ENCODE results near the gene IL22RA2.

Gene IL22RA2

GRCh38 chr6:137197684-137198645, 24.5 kb upstream of the IL22RA2 start:
- DNase-seq (ENCODE audit: extremely low read depth in 1 of 2, low read depth in 1 of 2), result no peak

DNA sequence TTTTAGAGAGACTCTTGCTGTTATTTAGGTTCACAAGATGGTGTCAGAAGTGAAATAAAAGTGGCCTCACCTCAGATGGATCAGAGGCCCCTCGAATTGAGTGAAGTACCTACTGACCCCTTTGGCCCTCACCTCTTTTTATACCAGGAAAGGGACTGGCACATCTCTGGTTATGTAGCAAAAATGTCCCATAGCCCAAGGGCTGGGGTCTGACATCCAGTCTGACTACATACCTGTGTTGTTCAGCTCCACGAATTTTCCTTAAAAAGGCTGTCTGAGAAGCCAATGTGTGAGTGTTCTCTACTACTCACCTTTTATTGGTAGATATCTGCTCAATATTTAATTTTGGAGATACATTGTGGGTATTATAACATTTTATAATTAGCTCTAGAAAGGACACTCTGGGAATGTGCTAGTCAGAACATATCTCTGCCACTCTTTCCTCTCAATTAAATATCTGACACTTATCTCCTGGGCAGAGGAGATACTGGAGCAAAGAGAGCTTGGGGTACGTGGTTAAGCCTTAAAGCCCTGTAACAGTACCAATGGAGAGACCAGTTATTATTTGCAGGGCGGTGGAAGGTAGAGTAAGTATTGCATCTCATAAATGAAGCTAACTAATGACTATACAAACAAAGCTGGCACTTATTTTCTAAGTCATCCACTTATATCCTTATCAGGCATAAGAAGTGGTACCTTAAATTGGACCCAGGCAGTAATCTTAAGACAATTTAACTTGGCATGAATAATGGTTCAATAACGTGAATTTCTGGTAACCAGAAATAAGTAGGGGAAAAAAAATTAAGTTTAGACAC, 20.0 kb upstream of the IL22RA2 start:
- DNase-seq (ENCODE audit: extremely low read depth in 1 of 2, low read depth in 1 of 2), result no peak

DNA sequence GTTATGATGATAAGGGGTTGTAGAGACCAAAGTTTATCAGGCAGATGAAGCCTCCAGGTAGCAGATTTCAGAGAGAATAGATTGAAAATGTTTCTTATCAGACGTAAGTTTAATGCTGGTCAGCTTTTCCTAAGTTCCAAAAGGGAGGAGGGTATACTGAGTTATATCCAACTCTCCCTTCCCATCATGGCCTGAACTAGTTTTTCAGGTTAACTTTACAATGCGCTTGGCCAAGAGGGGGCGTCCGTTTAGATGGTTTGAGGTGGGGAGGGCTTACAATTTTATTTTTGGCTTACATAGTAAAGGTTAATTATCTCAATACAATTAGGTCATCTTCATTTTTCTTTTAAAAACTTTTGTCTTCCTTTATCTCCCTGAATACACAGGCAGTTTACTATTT, 19.4 kb upstream of the IL22RA2 start:
- DNase-seq (ENCODE audit: extremely low read depth in 1 of 2, low read depth in 1 of 2), result no peak

DNA sequence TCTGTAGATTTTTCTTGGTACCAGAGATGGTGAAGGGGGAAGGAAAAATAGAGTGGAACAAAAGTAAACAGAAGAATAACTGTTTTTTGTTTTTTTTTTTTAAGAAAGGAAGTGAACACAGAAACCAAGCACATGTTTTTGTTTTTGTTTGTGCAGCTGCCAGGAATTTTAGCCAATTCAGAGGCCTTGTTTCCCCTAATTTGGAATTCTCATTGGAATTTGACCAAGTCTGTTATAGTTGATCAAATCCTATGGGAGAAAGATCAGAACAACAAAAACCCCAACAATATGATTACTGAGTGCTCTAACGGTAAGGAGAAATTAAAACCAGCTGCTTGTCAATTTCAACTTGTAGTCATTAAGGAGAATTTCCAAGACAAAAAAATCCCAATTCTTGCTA, 18.2 kb upstream of the IL22RA2 start:
- no peak for DNase-seq (ENCODE audit: extremely low read depth in 1 of 2, low read depth in 1 of 2)

GRCh38 chr6:137191236-137191635, 17.8 kb upstream of the IL22RA2 start:
- no peak for DNase-seq (ENCODE audit: extremely low read depth in 1 of 2, low read depth in 1 of 2)

DNA sequence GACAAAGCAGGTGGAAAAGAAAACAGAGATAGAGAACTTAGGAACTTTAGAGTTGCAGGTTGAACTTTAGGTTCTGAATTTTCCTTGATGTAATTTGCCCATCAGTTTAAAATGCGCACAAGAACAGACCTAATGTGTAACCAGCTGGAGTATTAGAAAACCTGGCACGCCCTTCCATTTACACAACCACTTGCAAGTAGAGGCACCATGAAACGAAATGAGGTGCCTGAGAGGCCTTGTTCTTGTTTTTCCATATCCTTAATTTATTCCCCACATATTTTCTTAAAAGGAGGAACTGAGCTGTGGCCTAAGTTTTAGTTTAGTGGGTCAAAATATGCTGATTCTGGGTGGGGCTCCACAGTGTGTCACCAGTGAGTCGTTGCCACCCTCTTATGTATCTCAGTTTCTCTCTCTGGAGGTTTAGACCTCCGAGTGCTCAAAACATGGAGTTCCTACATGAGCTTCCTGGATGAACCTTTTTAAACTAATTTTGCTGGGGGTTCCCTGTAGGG, 17.2 kb upstream of the IL22RA2 start:
- DNase-seq (ENCODE audit: extremely low read depth in 1 of 2, low read depth in 1 of 2), result no peak

GRCh38 chr6:137188855-137189254, 15.4 kb upstream of the IL22RA2 start:
- no peak for DNase-seq (ENCODE audit: extremely low read depth in 1 of 2, low read depth in 1 of 2)

- DNase-seq (ENCODE audit: extremely low read depth in 1 of 2, low read depth in 1 of 2), result no peak
Measured at GRCh38 chr6:137185290-137185689, 11.8 kb upstream of the IL22RA2 start.

DNA sequence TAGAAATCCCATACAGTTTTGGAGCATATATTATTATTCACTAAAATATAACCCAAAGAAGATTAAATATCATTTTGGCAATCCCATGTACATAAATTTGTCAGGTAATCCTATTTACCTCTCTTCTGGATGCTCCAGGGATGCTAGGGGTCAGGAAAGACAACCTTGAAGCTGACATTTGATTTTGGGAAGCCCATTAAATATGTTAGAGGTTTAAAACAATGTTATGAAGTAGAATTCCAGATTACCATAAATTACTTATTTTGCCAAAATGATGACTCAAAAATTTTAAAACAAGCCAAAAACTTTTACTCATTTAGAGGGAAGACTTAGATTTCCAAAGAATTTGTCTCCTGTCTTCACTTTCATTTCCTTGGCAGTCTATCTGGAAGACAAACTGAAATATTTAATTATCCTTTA, 9.2 kb upstream of the IL22RA2 start:
- no peak for DNase-seq (ENCODE audit: extremely low read depth in 1 of 2, low read depth in 1 of 2)

GRCh38 chr6:137181891-137182653, 8.6 kb upstream of the IL22RA2 start:
- DNase-seq (ENCODE audit: extremely low read depth in 1 of 2, low read depth in 1 of 2), result no peak

DNA sequence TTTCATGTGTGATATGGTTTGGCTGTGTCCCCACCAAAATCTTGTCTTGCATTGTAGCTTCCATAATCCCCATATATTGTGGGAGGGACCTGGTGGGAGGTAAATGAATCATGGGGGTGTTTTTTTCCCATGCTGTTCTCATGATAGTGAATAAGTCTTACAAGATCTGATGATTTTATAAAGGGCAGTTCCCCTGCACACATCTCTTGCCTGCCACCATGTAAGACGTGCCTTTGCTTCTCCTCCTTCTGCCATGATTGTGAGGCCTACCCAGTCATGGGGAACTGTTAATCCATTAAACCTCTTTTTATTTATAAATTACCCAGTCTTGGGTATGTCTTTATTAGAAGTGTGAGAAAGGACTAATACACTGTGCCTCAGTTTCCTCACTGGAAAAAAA, 4.2 kb upstream of the IL22RA2 start:
- no peak for DNase-seq (ENCODE audit: extremely low read depth in 1 of 2, low read depth in 1 of 2)

GRCh38 chr6:137176729-137177128, 3.3 kb upstream of the IL22RA2 start:
- no peak for DNase-seq (ENCODE audit: extremely low read depth in 1 of 2, low read depth in 1 of 2)

- no peak for DNase-seq (ENCODE audit: extremely low read depth in 1 of 2, low read depth in 1 of 2)
Measured at GRCh38 chr6:137175868-137176245, 2.4 kb upstream of the IL22RA2 start.

DNA sequence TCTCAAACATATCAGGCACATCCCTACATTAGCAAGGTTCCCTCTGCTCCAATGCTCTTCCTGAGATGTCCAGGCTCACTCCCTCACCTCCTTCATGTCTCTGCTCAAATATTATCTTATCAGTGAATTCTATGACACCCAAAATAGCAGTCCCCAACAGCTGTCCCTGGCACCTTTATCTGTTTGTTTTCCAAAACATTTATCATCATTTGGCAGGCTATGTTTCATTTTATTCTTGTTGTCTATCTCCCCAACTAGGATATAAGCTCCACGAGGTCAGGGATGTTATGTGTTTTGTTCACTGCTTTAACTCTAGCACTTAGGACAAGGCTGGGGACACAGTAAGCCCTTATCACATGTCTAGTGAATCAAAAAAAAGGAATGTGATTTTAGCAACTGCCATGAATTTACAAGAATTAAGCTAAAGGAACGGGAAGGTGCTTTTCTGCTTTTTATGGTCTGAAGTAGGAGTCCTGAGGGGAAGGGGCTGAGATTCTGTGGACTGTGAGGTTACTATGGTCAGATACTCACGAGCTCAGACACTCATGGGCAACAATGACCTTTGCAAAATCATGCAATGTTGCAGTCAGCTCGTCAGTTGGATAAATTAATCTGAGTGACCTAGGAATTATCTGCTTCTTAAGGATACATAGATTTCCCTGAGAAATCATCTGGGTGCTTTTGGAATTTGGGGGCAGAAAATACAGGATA, 1.9 kb upstream of the IL22RA2 start:
- DNase-seq (ENCODE audit: extremely low read depth in 1 of 2, low read depth in 1 of 2), result no peak

DNA sequence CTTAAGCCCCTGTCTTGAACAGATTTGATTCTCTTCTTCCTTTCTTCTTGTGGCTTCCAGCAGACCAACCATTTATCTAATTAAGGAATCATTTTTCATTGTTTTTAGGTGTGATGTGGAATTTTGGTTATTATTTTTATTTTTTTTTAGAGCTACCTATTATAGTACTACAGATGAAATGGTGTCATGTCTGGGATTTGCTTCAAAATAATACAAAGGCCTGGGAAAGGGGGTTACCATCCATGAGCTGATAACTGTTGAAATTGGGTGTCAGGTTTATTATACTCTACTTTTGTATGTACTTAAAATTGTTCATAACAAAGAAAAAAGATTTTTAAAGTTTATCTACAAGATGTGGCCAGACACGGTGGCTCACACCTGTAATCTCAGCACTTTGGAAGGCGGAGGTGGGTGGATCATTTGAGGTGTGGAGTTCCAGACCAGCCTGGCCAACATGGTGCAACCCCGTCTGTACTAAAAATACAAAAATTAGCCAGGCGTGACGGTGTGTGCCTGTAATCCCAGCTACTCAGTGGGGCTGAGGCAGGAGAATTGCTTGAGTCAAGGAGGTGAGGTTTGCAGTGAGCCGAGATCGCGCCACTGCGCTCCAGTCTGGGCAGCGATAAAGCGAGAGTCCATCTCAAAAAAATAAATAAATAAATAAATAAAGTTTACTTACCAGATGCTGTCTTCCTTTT, 561 bp downstream of the IL22RA2 start:
- DNase-seq (ENCODE audit: extremely low read depth in 1 of 2, low read depth in 1 of 2), result no peak

DNA sequence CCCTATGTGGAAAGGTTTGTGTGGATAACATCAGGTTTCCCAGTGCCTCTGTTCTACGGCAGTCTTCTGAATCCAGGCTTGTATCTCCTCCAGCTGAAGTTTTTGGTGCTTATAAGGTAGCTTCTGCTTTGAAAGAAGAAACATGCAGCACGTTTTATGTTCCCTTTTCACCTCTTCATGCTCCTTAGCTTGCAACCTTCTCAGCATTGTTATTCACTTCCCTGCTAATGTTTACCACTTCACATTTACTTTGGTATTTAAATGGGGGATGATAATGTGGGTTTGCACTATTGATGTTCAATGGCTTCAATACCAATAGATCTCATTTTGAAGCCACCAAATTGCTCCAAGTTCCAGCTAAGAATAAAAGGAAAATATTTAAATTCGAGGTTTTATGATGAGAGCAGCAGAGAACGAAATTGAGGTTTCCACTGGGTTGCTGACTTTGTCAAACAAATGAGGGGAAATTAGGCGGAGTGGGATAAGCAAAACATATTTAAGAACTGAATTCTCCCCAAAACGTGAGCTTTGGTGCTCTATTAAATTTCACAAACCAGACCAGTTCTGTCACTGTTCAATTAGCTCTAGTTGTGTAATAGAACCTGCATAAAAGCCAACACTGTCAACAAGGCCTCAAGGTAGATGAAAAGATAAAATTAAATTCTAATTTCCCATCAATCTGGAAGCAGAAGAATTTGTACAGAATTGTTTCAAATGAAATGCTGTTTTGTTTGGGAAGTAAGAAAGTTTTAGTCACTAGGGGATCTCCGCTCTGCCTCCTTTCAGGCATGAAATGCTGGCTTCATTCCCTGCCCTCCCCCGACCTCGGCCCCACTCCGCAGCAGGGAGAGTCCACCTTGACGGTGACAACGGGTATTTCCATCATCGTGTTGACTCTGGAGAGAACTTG, 1.4 kb downstream of the IL22RA2 start:
- DNase-seq (ENCODE audit: extremely low read depth in 1 of 2, low read depth in 1 of 2), result no peak

DNA sequence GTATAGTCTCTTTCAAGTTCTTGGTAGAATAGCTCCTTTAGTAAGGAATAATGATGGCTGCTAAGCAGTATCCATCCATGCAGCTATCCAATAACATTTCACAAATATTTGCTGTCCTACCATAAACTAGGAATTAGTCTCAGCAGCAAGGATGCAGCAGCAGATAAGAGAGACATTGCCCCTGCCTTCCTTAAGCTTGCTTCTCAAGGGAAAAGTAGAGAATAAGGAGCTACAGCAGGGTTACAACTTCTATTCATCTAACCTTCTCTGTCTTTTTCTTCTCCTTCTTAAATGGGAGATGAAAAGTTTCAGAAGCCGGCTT, 2.4 kb downstream of the IL22RA2 start:
- no peak for DNase-seq (ENCODE audit: extremely low read depth in 1 of 2, low read depth in 1 of 2)

- no peak for DNase-seq (ENCODE audit: extremely low read depth in 1 of 2, low read depth in 1 of 2)
Measured at GRCh38 chr6:137170266-137171052, 3.0 kb downstream of the IL22RA2 start.
